ENCODE data around the gene GUK1. TPM values are rescaled to one million over a fixed set of nuclear protein-coding genes. Genes with fewer than 3 reads are reported as not detected.
A peak's percentile ranks its signal among the peaks of the same experiment; 100 is the strongest.

GUK1 gene
- total RNA-seq, 1 donor from 2014 or later: 150 TPM

DNA sequence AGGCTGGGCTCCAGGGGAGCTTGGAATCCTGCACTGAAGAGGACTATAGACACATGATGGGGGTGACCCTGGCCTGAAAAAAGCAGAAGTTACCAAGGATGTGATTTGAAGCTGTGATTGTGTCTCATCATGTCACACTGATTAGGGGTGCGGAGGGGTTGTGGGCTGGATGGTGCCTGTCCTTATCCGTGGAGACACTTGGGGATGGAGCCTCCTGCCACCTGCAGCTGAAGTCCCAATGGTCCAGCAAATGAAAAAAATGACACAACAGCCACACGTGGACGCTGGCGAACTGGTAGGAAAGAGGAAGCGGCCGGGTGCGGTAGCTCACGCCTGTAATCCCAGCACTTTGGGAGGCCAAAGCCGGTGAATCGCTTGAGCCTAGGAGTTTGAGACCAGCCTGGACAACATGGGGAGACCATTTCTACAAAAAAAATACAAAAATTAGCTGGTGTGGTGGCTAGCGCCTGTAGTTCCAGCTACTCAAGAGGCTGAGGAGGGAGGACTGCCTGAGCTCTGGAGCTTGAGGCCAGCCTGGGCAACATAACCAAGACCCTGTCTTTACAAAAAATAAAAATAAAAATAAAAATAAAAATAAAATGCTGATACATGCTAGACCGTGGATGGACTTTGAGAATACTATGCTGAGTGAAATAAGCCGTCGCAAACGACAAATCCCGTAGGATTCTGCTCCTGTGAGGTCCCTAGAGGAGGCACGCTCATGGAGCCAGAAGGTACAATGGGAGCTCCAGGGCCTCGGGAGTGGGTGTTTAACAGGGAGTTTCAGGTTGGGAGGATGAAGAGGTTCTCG lies 24.7 kb downstream of the GUK1 start:
- DNase-seq: no peak
- Histone ChIP-seq H3K27me3 (ENCODE audit: low read depth) (peaks cover 9% of the 10 kb centered on the region), H3K36me3 (no peaks in the 10 kb centered on the region), H3K9me3 (replicated peaks) (no peaks in the 10 kb centered on the region), H3K4me1 (peaks cover 58% of the 10 kb centered on the region), H3K27ac (replicated peaks) (peak overlapping the region; percentile 98), H3K4me3 (peak overlapping the region; percentile 78)
- TF ChIP-seq, protein P1, sequence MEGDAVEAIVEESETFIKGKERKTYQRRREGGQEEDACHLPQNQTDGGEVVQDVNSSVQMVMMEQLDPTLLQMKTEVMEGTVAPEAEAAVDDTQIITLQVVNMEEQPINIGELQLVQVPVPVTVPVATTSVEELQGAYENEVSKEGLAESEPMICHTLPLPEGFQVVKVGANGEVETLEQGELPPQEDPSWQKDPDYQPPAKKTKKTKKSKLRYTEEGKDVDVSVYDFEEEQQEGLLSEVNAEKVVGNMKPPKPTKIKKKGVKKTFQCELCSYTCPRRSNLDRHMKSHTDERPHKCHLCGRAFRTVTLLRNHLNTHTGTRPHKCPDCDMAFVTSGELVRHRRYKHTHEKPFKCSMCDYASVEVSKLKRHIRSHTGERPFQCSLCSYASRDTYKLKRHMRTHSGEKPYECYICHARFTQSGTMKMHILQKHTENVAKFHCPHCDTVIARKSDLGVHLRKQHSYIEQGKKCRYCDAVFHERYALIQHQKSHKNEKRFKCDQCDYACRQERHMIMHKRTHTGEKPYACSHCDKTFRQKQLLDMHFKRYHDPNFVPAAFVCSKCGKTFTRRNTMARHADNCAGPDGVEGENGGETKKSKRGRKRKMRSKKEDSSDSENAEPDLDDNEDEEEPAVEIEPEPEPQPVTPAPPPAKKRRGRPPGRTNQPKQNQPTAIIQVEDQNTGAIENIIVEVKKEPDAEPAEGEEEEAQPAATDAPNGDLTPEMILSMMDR (IDR thresholded peaks at IDR 0.05; ENCODE audit: borderline replicate concordance): no peak
- intact Hi-C loops (cut with micrococcal nuclease): no loop called here

DNA sequence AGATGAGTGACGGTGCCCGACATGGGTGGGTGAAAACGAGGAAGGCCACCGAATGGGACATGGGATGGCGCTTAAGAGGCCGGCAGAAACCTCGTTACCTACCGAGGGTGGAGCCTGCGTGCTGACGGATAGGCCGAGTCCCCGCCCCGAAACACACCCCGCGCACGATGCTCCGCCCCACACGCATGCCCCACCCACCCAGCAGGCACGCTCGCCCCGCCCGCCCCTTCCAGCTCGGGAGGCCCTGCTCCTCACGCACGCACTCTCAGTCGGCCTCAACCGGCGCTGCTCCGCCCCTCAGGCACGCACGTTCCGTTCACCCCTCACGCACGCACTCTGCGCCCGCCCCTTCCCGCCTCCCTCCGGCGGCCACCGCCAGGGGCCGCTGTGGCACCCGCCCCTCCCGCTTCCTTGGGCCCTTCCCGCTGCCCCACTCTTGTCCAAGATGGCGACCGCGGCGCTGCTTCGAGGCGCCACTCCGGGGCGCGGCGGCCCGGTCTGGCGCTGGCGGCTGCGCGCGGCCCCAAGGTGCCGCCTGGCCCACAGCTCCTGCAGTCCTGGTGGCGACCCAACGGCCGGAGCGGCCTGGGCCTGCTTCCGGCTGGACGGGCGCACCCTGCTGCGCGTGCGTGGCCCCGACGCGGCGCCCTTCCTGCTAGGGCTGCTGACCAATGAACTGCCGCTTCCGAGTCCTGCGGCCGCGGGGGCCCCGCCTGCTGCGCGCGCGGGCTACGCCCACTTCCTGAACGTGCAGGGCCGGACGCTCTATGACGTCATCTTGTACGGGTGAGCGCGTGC lies 25.5 kb downstream of the GUK1 start, which contains the start of gene IBA57:
IBA57 (plus strand) TSS at position 433 of the 798 bp plus-strand sequence; CDS start at position 446, 13 bp downstream.
- intact Hi-C loops (cut with micrococcal nuclease): no loop called here
- TF ChIP-seq, protein P1 (IDR thresholded peaks at IDR 0.05; ENCODE audit: borderline replicate concordance): peak; percentile 91
- Histone ChIP-seq H3K9me3 (replicated peaks) (no peaks in the 10 kb centered on the region), H3K4me3 (peak within 1 kb of the TSS; percentile 78), H3K27ac (replicated peaks) (peak within 1 kb of the TSS; percentile 98), H3K36me3 (no peaks in the 10 kb centered on the region), H3K4me1 (peaks cover 58% of the 10 kb centered on the region), H3K27me3 (ENCODE audit: low read depth) (peaks cover 2% of the 10 kb centered on the region)
- DNase-seq: peak; percentile 100

DNA sequence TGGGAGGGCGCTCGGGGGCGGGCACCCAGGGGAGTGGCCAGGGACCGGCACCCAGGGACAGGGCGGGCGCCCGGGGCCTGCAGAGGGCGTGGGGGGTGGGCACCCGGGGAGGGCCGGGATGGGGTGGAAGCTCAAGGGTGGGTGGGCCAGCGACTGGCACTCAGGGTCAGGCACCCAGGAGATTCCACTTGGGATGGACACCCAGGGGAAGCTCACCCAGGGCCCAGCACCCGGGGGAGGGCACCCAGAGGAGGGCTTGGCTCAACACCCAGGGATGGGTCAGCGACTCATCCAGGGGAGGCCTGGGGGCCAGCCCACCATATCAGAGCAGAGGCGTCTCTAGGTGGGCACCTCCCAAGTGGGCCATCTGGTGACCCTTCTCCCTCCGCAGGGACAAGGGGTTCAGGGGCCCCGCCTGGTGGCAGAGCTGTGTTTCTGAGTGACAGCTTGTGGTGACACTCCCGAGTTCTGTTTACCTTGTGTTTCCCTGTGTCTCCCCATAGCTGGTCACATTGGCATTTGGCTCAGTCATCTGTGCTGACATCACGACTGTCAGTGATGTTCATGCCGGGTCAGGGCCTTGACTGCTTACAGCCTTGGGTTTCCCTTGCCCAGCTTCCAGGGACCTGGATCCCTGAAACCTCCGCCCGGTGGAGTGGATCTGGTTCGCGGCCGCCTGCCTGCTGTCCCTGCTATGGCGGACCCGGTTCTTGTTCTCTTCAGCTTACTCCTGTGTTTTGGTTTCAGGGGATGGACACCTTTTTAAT lies 26.3 kb downstream of the GUK1 start:
- H3K9me3 ChIP-seq (replicated peaks): no peaks in the 10 kb centered on the region
- H3K27me3 ChIP-seq (ENCODE audit: low read depth): no peaks in the 10 kb centered on the region
- intact Hi-C loops (cut with micrococcal nuclease): no loop called here
- H3K36me3 ChIP-seq: no peaks in the 10 kb centered on the region
- peak overlapping the region; percentile 98 for H3K27ac ChIP-seq (replicated peaks)
- peak; percentile 65 for DNase-seq
- H3K4me3 ChIP-seq: peak overlapping the region; percentile 78
- H3K4me1 ChIP-seq: peaks cover 52% of the 10 kb centered on the region
- TF ChIP-seq, protein P1 (IDR thresholded peaks at IDR 0.05; ENCODE audit: borderline replicate concordance): peak; percentile 44

DNA sequence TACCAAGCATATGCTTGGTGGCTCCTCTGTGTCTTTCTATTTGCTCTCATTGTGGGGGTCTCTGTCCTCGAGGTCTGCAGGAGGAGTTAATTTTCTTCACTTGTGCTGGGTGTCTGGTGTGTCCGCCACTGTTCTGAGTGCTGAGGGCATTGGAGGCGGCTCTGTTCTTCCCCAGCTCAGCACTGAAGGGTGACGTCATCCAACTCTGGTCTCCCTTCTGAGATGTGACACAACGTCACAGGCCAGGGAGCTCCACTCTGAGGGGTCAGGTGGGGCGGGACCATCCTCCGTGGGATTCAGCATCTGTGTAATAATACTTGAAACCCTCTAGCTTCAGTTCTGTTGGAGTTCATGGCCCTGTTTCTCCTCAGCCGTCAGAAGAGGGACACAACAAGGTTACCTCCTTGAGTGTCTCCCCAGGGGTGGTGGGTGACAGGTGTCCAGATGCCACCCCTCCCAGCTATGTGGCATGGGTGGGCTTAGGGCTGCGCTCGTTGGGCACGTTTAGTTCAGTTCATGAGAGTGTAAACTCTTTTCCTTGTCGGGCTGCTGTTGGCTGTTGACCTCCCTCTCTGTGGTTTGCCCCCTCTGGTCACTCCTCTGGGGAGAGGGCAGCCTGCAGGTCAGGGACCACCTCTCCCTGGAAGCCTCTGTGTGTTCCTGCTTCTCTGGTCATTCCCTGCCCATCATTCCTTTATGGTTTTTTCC lies 28.6 kb downstream of the GUK1 start:
- intact Hi-C loops (cut with micrococcal nuclease): no loop called here
- Histone ChIP-seq H3K36me3 (no peaks in the 10 kb centered on the region), H3K9me3 (replicated peaks) (no peaks in the 10 kb centered on the region), H3K4me3 (no peak overlapping the region), H3K4me1 (peaks cover 29% of the 10 kb centered on the region), H3K27me3 (ENCODE audit: low read depth) (no peaks in the 10 kb centered on the region), H3K27ac (replicated peaks) (no peak overlapping the region)
- TF ChIP-seq, protein P1 (IDR thresholded peaks at IDR 0.05; ENCODE audit: borderline replicate concordance): no peak
- DNase-seq: no peak
